Natural killer cell treated with Interleukin-12 subunit alpha and Interleukin-12 subunit beta and Interleukin-15 and Interleukin-18, amount 100 ng/mL, for 72 hours (primary cell): ENCODE measurements around the gene TOR3A. TPM values are rescaled to one million over a fixed set of nuclear protein-coding genes. Genes with fewer than 3 reads are reported as not detected.
A peak's percentile ranks its signal among the peaks of the same experiment; 100 is the strongest.
"Not testable (repeated sequence)": the region's sequence is repeated elsewhere in the genome, so short reads cannot be mapped to it uniquely, and the experiment has no call there.

Experiments used
- ATAC-seq, 2 donors: fragments of 150-1000 bp; cut with Tn5 transposase in 1 of 2; sonication (Bioruptor Pico), chemical (Tn5 transposase) in 1 of 2; 2 replicates each; pipeline ENCODE4 v1.10.0; 2021
- DNase-seq: peaks from one replicate; pipeline ENCODE4 v3.0.0; 2022; ENCODE audit warnings: low spot score
- H3K27ac Mint-ChIP-seq, 2 donors: 1 replicate in 1 of 2; 2 replicates in 1 of 2; pipeline ENCODE4 v1.8.0; 2022; ENCODE audit warnings: mixed read lengths in 2 of 2, mild to moderate bottlenecking in 1 of 2, moderate library complexity in 1 of 2
- H3K27me3 Mint-ChIP-seq, 2 donors: 1 replicate in 1 of 2; 2 replicates in 1 of 2; pipeline ENCODE4 v1.8.0; 2022; ENCODE audit warnings: mixed read lengths in 2 of 2
- H3K36me3 Mint-ChIP-seq: one replicate; pipeline ENCODE4 v1.8.0; 2022; ENCODE audit warnings: mixed read lengths
- H3K4me1 Mint-ChIP-seq, 2 donors: 1 replicate in 1 of 2; 2 replicates in 1 of 2; pipeline ENCODE4 v1.8.0; 2022; ENCODE audit warnings: low read depth in 2 of 2, mixed read lengths in 2 of 2, mild to moderate bottlenecking in 1 of 2
- H3K4me3 Mint-ChIP-seq: one replicate; pipeline ENCODE4 v1.8.0; 2022; ENCODE audit warnings: mixed read lengths
- H3K9me3 Mint-ChIP-seq: 2 replicates; pipeline ENCODE4 v1.8.0; 2022; ENCODE audit warnings: mixed read lengths
- total RNA-seq, 2 donors: library from RNA; stranded (reverse); gene quantifications; one replicate each; pipeline ENCODE4 v1.2.3, GENCODE V29; 2022

The TOR3A gene
- 10 to 100 TPM; 36.4 to 63.1 TPM for total RNA-seq

- peak; percentile 88 for DNase-seq
- Mint-ChIP-seq H3K4me1 (peaks cover 17 to 21% of the 10 kb centered on the region in 2 donors), H3K9me3 (no peaks in the 10 kb centered on the region), H3K36me3 (no peaks in the 10 kb centered on the region), H3K4me3 (peak within 1 kb of the TSS; percentile 97), H3K27ac (peak within 1 kb of the TSS; percentile 91 to 97), H3K27me3 (no peaks in the 10 kb centered on the region)
- peak; percentile 94 to 95 for ATAC-seq
These were observed at the start of gene TOR3A for GRCh38 chr1:179081687-179082332. TOR3A (plus strand) TSS chr1:179082070; CDS start chr1:179082129, 59 bp downstream.

GRCh38 chr1:179034720-179035119 is 47.1 kb upstream of the TOR3A start:
- H3K27ac Mint-ChIP-seq, result peak overlapping the region; percentile 77 to 95
- no peaks in the 10 kb centered on the region for H3K27me3 Mint-ChIP-seq
- peak overlapping the region; percentile 82 for H3K4me3 Mint-ChIP-seq
- H3K4me1 Mint-ChIP-seq, result peaks cover 57 to 82% of the 10 kb centered on the region in 2 donors
- DNase-seq (no peak), ATAC-seq (peak; percentile 86 to 89)
- no peaks in the 10 kb centered on the region for H3K36me3 Mint-ChIP-seq
- H3K9me3 Mint-ChIP-seq, result no peaks in the 10 kb centered on the region

- H3K36me3 Mint-ChIP-seq, result no peaks in the 10 kb centered on the region
- ATAC-seq (peak; percentile 76 to 82), DNase-seq (no peak)
- no peaks in the 10 kb centered on the region for H3K9me3 Mint-ChIP-seq
- H3K27ac Mint-ChIP-seq, result peak overlapping the region; percentile 34 to 50
- no peaks in the 10 kb centered on the region for H3K27me3 Mint-ChIP-seq
- H3K4me3 Mint-ChIP-seq, result peak overlapping the region; percentile 61
- peaks cover 43 to 60% of the 10 kb centered on the region in 2 donors for H3K4me1 Mint-ChIP-seq
These were observed 44.9 kb upstream of the TOR3A start for GRCh38 chr1:179036844-179037465.

GRCh38 chr1:179038528-179039281 is 43.2 kb upstream of the TOR3A start:
- Mint-ChIP-seq H3K36me3 (no peaks in the 10 kb centered on the region), H3K4me3 (peak overlapping the region; percentile 0), H3K27ac (peak overlapping the region in 1 of 2 donors; percentile 84), H3K27me3 (no peaks in the 10 kb centered on the region), H3K4me1 (peaks cover 43 to 49% of the 10 kb centered on the region in 2 donors), H3K9me3 (no peaks in the 10 kb centered on the region)
- no peak for ATAC-seq
- no peak for DNase-seq

GRCh38 chr1:179039502-179040174 is 42.2 kb upstream of the TOR3A start:
- H3K36me3 Mint-ChIP-seq, result not testable (repeated sequence)

GRCh38 chr1:179040175-179040551 is 41.7 kb upstream of the TOR3A start:
- H3K27me3 Mint-ChIP-seq, ATAC-seq, H3K36me3 Mint-ChIP-seq, H3K27ac Mint-ChIP-seq, DNase-seq, H3K4me3 Mint-ChIP-seq, H3K9me3 Mint-ChIP-seq: not testable (repeated sequence)
- peaks cover 31 to 36% of the 10 kb centered on the region in 2 donors for H3K4me1 Mint-ChIP-seq

More at GRCh38 chr1:179039502-179040174, 42.2 kb upstream of the TOR3A start:
- H3K9me3 Mint-ChIP-seq, ATAC-seq, H3K27me3 Mint-ChIP-seq, H3K4me3 Mint-ChIP-seq, DNase-seq: not testable (repeated sequence)
- H3K27ac Mint-ChIP-seq, result peak overlapping the region in 1 of 2 donors; percentile 84
- H3K4me1 Mint-ChIP-seq, result peaks cover 36 to 41% of the 10 kb centered on the region in 2 donors

GRCh38 chr1:179042087-179042486 is 39.8 kb upstream of the TOR3A start:
- H3K9me3 Mint-ChIP-seq, result no peaks in the 10 kb centered on the region
- no peak overlapping the region for H3K4me3 Mint-ChIP-seq
- DNase-seq (no peak), ATAC-seq (no peak)
- no peak overlapping the region for H3K27ac Mint-ChIP-seq
- peaks cover 15 to 20% of the 10 kb centered on the region in 2 donors for H3K4me1 Mint-ChIP-seq
- no peaks in the 10 kb centered on the region for H3K36me3 Mint-ChIP-seq
- no peaks in the 10 kb centered on the region for H3K27me3 Mint-ChIP-seq

- no peaks in the 10 kb centered on the region for H3K9me3 Mint-ChIP-seq
- H3K27ac Mint-ChIP-seq, result no peak overlapping the region
- H3K27me3 Mint-ChIP-seq, result no peaks in the 10 kb centered on the region
- ATAC-seq, result peak in 1 of 2 donors; percentile 27
- H3K4me3 Mint-ChIP-seq, result no peak overlapping the region
- no peaks in the 10 kb centered on the region for H3K36me3 Mint-ChIP-seq
- no peak for DNase-seq
- H3K4me1 Mint-ChIP-seq, result peaks cover 18 to 20% of the 10 kb centered on the region in 2 donors
These were observed 39.2 kb upstream of the TOR3A start for GRCh38 chr1:179042700-179043099.

GRCh38 chr1:179043266-179043665 is 38.6 kb upstream of the TOR3A start:
- ATAC-seq, result peak in 1 of 2 donors; percentile 13
- H3K27me3 Mint-ChIP-seq, result no peaks in the 10 kb centered on the region

GRCh38 chr1:179043907-179044306 is 38.0 kb upstream of the TOR3A start:
- ATAC-seq (no peak), DNase-seq (no peak)
- no peak overlapping the region for H3K27ac Mint-ChIP-seq
- H3K9me3 Mint-ChIP-seq, result no peaks in the 10 kb centered on the region
- no peaks in the 10 kb centered on the region for H3K27me3 Mint-ChIP-seq
- peaks cover 10 to 12% of the 10 kb centered on the region in 2 donors for H3K4me1 Mint-ChIP-seq
- no peak overlapping the region for H3K4me3 Mint-ChIP-seq
- no peaks in the 10 kb centered on the region for H3K36me3 Mint-ChIP-seq

More at GRCh38 chr1:179043266-179043665, 38.6 kb upstream of the TOR3A start:
- no peaks in the 10 kb centered on the region for H3K36me3 Mint-ChIP-seq
- no peak overlapping the region for H3K4me3 Mint-ChIP-seq
- H3K9me3 Mint-ChIP-seq, result no peaks in the 10 kb centered on the region
- peaks cover 16 to 18% of the 10 kb centered on the region in 2 donors for H3K4me1 Mint-ChIP-seq
- no peak for DNase-seq
- no peak overlapping the region for H3K27ac Mint-ChIP-seq

GRCh38 chr1:179046808-179047635 is 34.8 kb upstream of the TOR3A start:
- H3K36me3 Mint-ChIP-seq, result no peaks in the 10 kb centered on the region
- DNase-seq, result no peak
- no peak overlapping the region for H3K27ac Mint-ChIP-seq

GRCh38 chr1:179047636-179047997 is 34.3 kb upstream of the TOR3A start:
- DNase-seq (no peak), ATAC-seq (no peak)
- Mint-ChIP-seq H3K36me3 (no peaks in the 10 kb centered on the region), H3K27me3 (no peaks in the 10 kb centered on the region), H3K4me3 (no peak overlapping the region), H3K27ac (no peak overlapping the region), H3K9me3 (no peaks in the 10 kb centered on the region), H3K4me1 (peaks cover 5 to 8% of the 10 kb centered on the region in 2 donors)

More at GRCh38 chr1:179046808-179047635, 34.8 kb upstream of the TOR3A start:
- H3K4me3 Mint-ChIP-seq, result no peak overlapping the region
- no peak for ATAC-seq
- no peaks in the 10 kb centered on the region for H3K27me3 Mint-ChIP-seq
- H3K4me1 Mint-ChIP-seq, result peaks cover 7 to 8% of the 10 kb centered on the region in 2 donors
- no peaks in the 10 kb centered on the region for H3K9me3 Mint-ChIP-seq
